HG02981 (cell line): ENCODE measurements around the gene RAB5IF.
A peak's percentile ranks its signal among the peaks of the same experiment; 100 is the strongest.
"Not testable (repeated sequence)": the region's sequence is repeated elsewhere in the genome, so short reads cannot be mapped to it uniquely, and the experiment has no call there.

Experiments
- ATAC-seq: cut with Tn5 transposase; IDR thresholded peaks from one replicate; pipeline ENCODE4 v1.9.1; 2021; ENCODE audit warnings: mild to moderate bottlenecking, moderate library complexity; ENCODE audit not compliant: unreplicated experiment

Gene RAB5IF

DNA sequence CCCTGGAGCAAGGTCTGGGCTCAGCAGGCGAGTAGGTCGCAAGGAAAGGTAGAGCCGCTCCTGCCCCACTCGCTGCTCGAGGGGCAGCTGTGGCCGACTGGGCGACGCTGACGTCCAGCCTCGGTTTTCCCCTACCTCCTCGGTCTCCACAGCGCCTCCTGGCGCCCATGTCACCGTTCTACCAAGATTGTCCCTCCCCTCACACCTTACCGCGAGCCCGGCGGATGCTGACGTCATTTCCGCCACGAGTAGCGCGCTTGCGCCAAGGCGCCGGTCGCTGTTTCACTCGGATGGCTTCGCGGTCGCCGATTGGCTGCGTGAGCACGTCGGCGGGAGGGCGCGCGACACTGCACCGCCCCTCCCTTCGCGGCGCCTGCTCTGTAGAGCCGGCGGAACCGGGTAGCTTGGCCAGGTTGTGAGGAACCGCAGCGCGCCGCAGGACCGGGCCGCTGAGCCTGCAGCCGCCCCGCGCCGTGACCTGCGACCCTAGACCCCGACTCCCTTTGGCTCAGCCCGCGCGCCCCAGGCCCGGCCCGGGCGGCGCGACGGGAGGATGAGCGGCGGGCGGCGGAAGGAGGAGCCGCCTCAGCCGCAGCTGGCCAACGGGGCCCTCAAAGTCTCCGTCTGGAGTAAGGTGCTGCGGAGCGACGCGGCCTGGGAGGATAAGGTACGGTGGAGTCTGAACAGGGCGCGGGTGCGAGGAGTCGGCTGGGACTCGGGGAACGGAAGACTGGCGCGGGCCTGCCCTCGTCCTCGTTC is at the start of gene RAB5IF:
Gene RAB5IF (plus strand): TSS at position 381 of the 759 bp plus-strand sequence. CDS start 173 bp downstream, at position 554.
- ATAC-seq: peak; percentile 82

- no peak for ATAC-seq
Observed at GRCh38 chr20:36562724-36563123, 42.9 kb upstream of the RAB5IF start.

GRCh38 chr20:36563374-36563773 is 42.2 kb upstream of the RAB5IF start:
- ATAC-seq: no peak

DNA sequence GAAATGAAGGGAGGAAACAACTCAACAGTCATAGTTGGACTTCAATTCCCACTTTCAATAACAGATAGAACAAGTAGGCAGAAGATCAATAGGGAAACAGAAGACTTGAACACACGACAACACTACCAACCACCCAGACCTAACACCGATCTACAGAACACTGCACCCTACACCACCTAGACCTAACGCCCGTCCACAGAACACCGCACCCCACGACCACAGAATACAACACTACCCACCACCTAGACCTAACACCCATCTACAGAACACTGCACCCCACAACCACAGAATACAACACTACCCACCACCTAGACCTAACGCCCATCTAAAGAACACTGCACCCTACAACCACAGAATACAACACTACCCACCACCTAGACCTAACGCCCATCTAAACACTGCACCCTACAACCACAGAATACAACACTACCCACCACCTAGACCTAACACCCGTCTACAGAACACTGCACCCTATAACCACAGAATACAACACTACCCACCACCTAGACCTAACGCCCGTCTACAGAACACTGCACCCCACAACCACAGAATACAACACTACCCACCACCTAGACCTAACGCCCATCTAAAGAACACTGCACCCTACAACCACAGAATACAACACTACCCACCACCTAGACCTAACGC is 41.4 kb upstream of the RAB5IF start:
- ATAC-seq: not testable (repeated sequence)

DNA sequence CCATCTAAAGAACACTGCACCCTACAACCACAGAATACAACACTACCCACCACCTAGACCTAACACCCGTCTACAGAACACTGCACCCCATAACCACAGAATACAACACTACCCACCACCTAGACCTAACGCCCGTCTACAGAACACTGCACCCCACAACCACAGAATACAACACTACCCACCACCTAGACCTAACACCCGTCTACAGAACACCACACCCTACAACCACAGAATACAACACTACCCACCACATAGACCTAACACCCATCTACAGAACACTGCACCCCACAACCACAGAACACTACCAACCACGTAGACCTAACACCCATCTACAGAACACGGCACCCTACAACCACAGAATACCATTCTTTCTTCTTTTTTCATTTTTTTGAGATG is 40.9 kb upstream of the RAB5IF start:
- not testable (repeated sequence) for ATAC-seq

- ATAC-seq: no peak
Observed at GRCh38 chr20:36565520-36565919, 40.1 kb upstream of the RAB5IF start.

DNA sequence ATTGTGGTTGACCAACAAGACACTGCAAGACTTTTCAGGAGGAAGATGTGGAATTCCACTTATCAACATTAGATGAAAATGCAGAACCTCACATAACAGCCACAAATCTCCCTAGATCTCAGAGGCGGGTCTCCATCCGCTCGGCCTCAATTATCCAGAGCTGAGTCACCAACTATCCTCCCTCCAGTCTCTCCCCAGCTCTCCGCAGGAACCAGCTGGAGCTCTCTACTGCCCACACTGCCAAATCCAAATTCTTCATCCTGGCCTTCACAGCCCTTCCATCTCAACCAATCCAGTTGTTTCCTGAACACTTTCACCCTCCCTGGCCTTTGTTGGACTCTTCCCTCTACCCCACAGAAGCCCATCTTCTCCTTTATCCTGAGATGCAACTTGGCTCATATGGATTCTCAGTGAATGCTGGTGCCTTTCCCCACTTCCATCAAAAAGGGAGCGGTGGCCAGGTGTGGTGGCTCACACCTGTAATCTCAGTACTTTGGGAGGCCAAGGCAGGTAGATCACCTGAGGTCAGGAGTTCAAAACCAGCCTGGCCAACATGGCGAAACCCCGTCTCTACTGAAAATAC is 35.6 kb upstream of the RAB5IF start:
- no peak for ATAC-seq

GRCh38 chr20:36571564-36572504 is 33.7 kb upstream of the RAB5IF start:
- no peak for ATAC-seq

DNA sequence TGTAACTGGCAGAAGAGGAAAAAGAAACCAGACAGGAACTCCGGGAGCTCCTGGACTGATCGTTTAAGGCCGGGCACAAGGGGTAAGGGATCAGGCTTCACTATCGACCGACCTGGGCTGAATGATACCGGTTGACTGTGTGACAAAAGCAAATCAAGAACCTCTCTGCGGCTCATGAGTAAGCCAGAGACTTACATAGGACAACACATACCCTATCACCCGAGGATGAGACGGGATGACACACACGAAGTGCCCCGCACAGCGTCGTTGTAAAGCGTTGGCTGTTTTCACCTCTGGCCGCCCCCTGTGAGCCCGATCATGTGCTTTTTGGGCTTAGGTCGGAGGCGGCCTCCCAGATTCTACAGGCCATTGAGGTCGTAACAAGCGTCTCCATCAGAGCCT is 32.9 kb upstream of the RAB5IF start:
- no peak for ATAC-seq

GRCh38 chr20:36573103-36573797 is 32.3 kb upstream of the RAB5IF start, which contains the start of gene TGIF2:
TGIF2 (plus strand) TSS chr20:36573597; CDS start chr20:36578775, 5,178 bp downstream.
- ATAC-seq: peak; percentile 60

DNA sequence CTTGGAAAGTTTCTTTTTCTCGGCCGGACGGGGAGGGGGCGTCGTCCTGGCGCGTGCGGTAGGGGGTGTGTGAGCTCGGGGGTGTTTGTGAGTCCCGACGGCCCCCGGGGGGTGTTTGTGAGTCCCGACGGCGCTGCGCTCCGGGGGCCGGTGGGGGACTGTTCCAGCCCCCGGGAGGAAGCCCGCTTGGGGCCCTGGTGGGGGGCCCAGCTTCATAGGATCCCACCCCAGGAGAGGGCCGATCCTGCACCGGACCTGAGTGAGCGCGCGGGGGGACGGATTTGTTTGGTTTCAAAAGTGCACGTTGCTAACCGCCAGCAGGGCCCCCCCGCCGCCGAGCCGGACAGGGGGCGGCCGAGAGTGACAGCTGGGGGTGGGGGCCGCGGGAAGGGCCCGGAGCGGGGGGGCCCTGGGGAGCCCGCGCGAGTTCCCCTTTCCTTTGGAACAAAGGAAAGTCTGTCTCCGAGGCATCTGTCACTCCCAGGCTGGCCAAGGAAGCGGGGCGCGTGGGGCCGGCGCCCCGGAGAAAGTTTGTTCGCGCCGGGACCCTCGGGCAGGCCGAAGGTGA is 31.7 kb upstream of the RAB5IF start:
- ATAC-seq: no peak

GRCh38 chr20:36574366-36575135 is 31.0 kb upstream of the RAB5IF start:
- no peak for ATAC-seq

DNA sequence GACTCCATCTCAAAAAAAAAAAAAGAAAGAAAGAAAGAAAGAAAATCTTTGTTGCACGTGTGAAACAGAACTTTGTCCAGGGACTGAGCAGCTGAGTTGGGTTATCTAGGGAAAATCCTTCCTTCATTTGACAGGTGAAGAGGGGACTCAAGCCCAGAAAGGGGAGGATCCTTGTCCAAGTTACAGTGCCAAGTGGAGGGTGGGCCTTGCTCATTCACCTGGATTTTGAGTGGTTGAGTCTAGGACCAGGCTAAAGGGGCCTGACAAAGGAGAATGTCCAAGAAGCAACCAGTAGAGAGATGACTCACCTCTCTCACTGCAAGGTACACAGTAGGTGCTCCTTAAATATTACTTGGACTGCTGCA is 29.5 kb upstream of the RAB5IF start:
- ATAC-seq: no peak

GRCh38 chr20:36578356-36579041 is 27.1 kb upstream of the RAB5IF start:
- no peak for ATAC-seq

DNA sequence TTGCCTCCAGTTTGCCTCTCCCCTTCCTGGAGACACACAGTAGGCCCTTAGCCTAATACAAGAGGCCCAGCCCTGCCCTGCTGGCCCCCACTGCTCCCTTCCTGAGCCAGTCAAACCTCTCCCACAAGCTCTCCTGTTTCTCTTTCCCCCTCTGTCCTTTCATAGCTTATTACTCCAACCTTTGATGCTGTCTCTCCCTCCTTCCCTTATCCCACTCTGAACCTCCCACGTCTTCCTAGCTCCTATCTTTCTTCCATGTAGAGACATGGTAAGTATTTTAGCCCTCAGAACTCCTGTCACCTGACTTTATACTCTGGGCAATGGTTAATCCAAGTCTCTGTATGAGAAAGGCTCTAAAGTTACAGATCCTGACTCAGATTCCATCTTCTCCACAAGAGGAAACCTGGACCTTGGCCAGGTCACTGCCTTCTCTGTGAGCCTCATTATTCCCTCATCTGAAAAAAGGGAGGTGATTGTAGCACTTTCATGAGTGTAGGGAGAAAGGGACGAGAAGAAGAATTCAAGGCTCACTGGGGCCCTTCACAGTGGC is 25.5 kb upstream of the RAB5IF start:
- no peak for ATAC-seq

- no peak for ATAC-seq
Observed at GRCh38 chr20:36582322-36582721, 23.3 kb upstream of the RAB5IF start.

DNA sequence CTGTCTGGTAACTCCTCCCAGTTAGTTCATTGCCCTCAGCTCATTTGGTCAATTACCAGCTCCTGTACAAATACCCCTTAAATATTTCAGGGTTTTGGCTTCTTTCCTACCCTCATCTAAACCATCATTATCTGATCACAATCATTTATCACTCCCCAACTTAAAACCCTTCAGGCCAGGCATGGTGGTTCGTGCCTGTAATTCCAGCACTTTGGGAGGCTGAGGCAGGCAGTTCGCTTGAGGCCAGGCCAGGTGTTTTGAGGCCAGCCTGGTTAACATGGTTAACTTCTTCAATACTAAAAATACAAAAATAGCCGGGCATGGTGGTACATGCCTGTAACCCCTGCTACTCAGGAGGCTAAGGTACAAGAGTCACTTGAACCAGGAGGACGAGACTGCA is 22.8 kb upstream of the RAB5IF start:
- no peak for ATAC-seq

- ATAC-seq: no peak
Observed at GRCh38 chr20:36584018-36584481, 21.5 kb upstream of the RAB5IF start.
